OCI-LY1 (cell line): ENCODE results near the gene EPB41L2.

Source experiments
- H2AFZ ChIP-seq: fragments of 200-600 bp; sonication (generic), shearing (Covaris generic); 2 replicates; pipeline ENCODE4 v1.6.0; 2014; ENCODE audit warnings: antibody characterized with exemption, mild to moderate bottlenecking, low read length
- H3F3A ChIP-seq: fragments of 200-600 bp; sonication (generic), shearing (Covaris generic); 2 replicates; pipeline ENCODE4 v1.6.0; 2014; ENCODE audit warnings: mild to moderate bottlenecking, antibody characterized with exemption, low read length, moderate library complexity; ENCODE audit not compliant: insufficient read depth
- H3K27ac ChIP-seq: fragments of 200-600 bp; sonication (generic); 2 replicates; pipeline ENCODE4 v1.5.1; 2014; ENCODE audit warnings: low read length, mixed run types, mild to moderate bottlenecking, low read depth; ENCODE audit not compliant: poor library complexity, severe bottlenecking
- H3K27me3 ChIP-seq: fragments of 200-600 bp; sonication (generic); 2 replicates; pipeline ENCODE4 v1.6.0; 2014; ENCODE audit warnings: antibody characterized with exemption, mild to moderate bottlenecking, low read length, moderate library complexity; ENCODE audit not compliant: insufficient read depth
- H3K36me3 ChIP-seq: fragments of 200-600 bp; sonication (generic); 2 replicates; pipeline ENCODE4 v1.6.1; 2014; ENCODE audit warnings: mild to moderate bottlenecking, antibody characterized with exemption, low read length, moderate library complexity, mixed read lengths; ENCODE audit not compliant: insufficient read depth
- H3K4me1 ChIP-seq: fragments of 200-600 bp; sonication (generic); 2 replicates; pipeline ENCODE4 v1.5.1; 2014; ENCODE audit warnings: mild to moderate bottlenecking, low read length, moderate library complexity; ENCODE audit not compliant: insufficient read depth, severe bottlenecking
- H3K4me2 ChIP-seq: fragments of 200-600 bp; sonication (generic), shearing (Covaris generic); 2 replicates; pipeline ENCODE4 v1.6.1; 2014; ENCODE audit warnings: low read length
- H3K4me3 ChIP-seq: fragments of 200-600 bp; sonication (generic); 2 replicates; pipeline ENCODE4 v1.5.1; 2014; ENCODE audit warnings: low read length, low read depth, mild to moderate bottlenecking, mixed read lengths; ENCODE audit not compliant: poor library complexity, severe bottlenecking
- H3K79me2 ChIP-seq: fragments of 200-600 bp; shearing (Covaris generic); 2 replicates; pipeline ENCODE4 v1.6.1; 2016; ENCODE audit warnings: mixed run types, low read length, mixed read lengths; ENCODE audit not compliant: insufficient read depth
- H3K9ac ChIP-seq: fragments of 200-600 bp; sonication (generic), shearing (Covaris generic); 2 replicates; pipeline ENCODE4 v1.6.1; 2014; ENCODE audit warnings: mild to moderate bottlenecking, low read length, mixed read lengths
- H3K9me2 ChIP-seq: fragments of 200-600 bp; sonication (generic), shearing (Covaris generic); 2 replicates; pipeline ENCODE4 v1.6.1; 2014; ENCODE audit warnings: low read depth, mild to moderate bottlenecking, low read length, mixed read lengths
- H3K9me3 ChIP-seq: fragments of 200-600 bp; shearing (Covaris generic); 2 replicates; pipeline ENCODE4 v1.6.1; 2014; ENCODE audit warnings: low read length, mixed read lengths
- H4K20me1 ChIP-seq: fragments of 200-600 bp; sonication (generic), shearing (Covaris generic); 2 replicates; pipeline ENCODE4 v1.6.0; 2016; ENCODE audit warnings: mild to moderate bottlenecking, low read length; ENCODE audit not compliant: insufficient read depth
- CTCF ChIP-seq: fragments of 200-600 bp; sonication (generic), shearing (Covaris generic); IDR thresholded peaks from 2 replicates; pipeline ENCODE4 v1.5.1; 2017; ENCODE audit warnings: mild to moderate bottlenecking, antibody characterized with exemption, low read length, moderate library complexity, mixed read lengths
- EZH2 ChIP-seq: fragments of 200-600 bp; sonication (generic), shearing (Covaris generic); IDR thresholded peaks from 2 replicates; pipeline ENCODE4 v1.8.0; 2017; ENCODE audit warnings: borderline replicate concordance, mixed run types, mild to moderate bottlenecking, antibody characterized with exemption, low read length, moderate library complexity, mixed read lengths

EPB41L2 gene

GRCh38 chr6:130794010-130794697 lies 268.9 kb downstream of the EPB41L2 start:
- Histone ChIP-seq H3K79me2 (no peaks in the 10 kb centered on the region), H3K9me3 (no peaks in the 10 kb centered on the region), H3K4me1 (no peaks in the 10 kb centered on the region), H2AFZ (no peak overlapping the region), H3K27ac (no peak overlapping the region), H3K27me3 (no peaks in the 10 kb centered on the region), H3K9me2 (no peaks in the 10 kb centered on the region), H3K36me3 (no peaks in the 10 kb centered on the region), H3K9ac (no peak overlapping the region), H4K20me1 (no peaks in the 10 kb centered on the region), H3F3A (no peaks in the 10 kb centered on the region), H3K4me2 (no peak overlapping the region), H3K4me3 (no peak overlapping the region)
- TF ChIP-seq CTCF: no peak
- no peak for TF ChIP-seq EZH2
